HG03135 (cell line): ENCODE measurements around the gene C1orf87.

Source experiments
- ATAC-seq: cut with Tn5 transposase; IDR thresholded peaks from one replicate; pipeline ENCODE4 v1.9.1; 2021; ENCODE audit warnings: mild to moderate bottlenecking, moderate library complexity; ENCODE audit not compliant: unreplicated experiment

C1orf87 gene

GRCh38 chr1:60073605-60074278 is at the start of gene C1orf87:
Gene C1orf87 (minus strand): TSS chr1:60073770. CDS start chr1:60072643, 1,127 bp downstream.
- no peak for ATAC-seq

- no peak for ATAC-seq
Measured at GRCh38 chr1:60118085-60118484, 44.5 kb upstream of the C1orf87 start.

DNA sequence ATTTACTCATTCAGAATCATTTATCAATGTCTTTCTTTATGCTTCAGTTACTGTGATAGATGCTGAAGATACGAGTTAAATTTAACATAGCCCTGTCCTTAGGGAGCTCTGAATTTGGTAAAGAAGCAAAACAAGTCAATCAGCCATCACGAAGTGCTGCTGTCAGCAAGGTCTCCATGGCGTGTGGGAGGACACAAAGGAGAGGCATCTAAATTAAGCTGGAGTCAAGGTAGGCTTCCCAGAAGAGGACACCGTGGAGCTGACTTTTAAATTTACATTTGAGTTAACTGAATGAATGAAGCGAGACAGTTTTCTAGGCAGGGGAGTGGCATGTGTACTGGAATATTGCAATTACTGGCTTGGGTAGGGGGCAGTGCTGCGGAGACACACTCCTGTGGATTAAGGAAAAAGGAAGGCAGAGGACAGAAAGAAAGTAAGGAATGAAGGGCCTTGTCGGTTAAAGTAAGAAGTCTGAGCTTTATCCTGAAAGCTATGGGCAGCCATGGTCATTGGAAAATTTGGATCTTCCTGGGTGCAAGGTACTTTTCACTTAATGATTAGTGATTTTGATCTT is 41.3 kb upstream of the C1orf87 start:
- no peak for ATAC-seq

GRCh38 chr1:60113596-60113995 is 40.0 kb upstream of the C1orf87 start:
- ATAC-seq = no peak

GRCh38 chr1:60113028-60113427 is 39.5 kb upstream of the C1orf87 start:
- ATAC-seq = no peak

GRCh38 chr1:60111716-60112115 is 38.1 kb upstream of the C1orf87 start:
- ATAC-seq = no peak

DNA sequence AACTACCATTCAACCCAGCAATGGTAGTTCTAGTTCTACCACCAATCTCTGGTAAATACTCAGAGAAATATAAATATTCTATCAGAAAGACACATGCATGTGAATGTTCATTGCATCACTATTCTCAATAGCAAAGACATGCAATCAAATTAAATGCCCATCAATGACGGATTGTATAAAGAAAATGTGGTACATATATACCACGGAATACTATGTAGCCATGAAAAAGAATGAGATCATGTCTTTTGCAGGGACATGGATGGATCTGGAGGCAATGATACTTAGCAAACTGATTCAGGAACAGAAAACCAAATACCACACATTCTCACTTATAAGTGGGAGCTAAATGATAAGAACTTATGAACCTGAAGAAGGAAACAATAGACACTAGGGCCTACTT is 37.5 kb upstream of the C1orf87 start:
- no peak for ATAC-seq

GRCh38 chr1:60108196-60108595 is 34.6 kb upstream of the C1orf87 start:
- no peak for ATAC-seq

GRCh38 chr1:60103186-60103585 is 29.6 kb upstream of the C1orf87 start:
- no peak for ATAC-seq

DNA sequence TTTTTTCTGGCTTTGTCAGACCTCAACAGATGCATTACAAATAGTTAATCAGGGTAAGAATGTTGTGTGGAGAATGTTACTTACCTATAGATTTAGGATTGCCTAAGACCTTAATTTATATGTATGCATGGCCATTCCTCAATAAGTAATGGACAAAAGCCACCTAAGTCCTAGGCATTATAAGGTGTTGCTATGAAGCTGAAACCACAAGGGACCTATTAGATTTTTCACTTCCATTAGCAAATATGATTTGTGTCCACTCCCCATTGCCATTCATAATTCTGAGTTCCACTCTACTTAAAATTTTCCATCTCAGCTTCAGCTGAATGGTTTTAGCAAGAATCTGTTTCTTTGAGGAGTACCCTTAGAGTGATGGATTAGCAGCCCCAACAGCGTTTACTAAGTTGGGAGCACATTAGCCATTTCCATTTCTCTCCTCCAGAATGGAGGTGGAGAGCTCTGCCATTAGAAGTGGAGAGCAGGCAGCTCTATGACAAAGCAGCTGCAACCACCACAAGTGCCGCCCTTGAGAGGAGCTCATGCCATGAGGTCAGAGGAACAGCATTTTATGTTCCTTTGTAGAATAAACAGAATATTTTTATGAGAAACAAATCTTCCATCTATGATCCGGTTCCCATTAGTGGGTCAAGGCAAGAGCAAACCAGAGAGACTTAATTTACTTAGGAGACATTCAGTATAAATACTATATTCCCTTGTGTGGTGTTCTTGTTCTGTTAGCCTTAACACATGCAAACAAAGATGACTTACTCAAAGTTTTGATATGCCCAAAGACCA is 28.9 kb upstream of the C1orf87 start:
- ATAC-seq = no peak

DNA sequence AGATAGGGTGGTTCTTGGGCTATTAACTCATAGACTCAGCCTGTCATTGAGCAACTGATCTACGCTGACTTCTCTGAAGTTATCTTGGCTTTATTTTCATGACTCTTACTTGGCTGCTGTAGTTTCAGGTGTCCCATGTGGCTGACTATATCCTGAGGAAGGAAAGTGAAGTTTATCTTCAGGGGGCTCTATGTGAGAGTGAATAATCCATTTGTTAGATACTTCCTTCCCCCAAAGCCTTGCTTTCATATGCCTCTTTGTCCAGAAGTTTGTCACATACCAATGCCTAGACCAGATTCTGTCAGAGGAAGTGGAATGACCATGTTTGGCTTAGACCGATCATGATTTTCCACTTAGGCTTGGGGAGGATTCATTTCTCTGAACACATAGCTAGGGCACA is 27.9 kb upstream of the C1orf87 start:
- ATAC-seq = no peak

DNA sequence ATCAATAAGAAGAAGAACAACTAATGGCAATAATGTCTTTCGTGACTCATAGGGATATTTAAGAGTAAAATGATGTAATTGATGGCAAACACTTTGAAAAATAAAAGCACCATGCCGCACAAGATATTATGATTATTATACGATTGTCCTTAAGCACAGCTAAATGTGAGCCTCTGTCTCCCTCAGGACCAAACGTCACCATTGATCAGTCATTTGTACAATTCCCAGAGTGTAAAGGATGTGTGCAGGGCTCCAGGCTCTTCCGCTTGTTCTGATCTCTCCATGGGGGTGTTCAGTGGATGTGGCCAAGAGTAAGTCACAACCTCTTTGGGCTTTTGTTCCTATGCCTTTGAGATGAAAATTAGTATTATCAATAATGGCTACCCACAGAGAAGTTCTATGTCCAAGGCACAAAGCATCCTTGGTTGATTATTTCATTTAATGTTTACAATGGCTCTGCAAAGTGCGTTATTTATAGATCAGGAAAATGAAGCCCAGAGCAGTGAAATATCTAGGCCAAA is 17.7 kb upstream of the C1orf87 start:
- ATAC-seq = no peak

DNA sequence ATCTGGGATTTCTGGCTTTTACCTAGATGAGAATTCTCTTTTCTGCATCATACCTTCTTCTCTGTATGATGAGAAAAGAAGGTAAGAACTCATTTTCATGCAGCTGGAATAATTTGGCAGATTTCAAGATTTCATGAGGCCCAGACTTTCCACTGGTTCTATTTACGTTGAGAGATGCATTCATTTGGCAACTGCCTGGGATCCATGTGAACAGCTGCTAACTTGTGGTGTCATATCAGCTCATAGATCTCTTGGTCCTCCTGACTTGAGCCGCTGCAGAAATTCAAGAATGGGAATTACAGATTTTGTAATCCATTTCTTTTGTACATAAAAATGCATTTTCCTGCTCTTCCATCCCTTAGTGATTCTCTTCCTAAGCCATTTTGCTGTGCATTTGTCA is 17.1 kb upstream of the C1orf87 start:
- ATAC-seq = no peak

DNA sequence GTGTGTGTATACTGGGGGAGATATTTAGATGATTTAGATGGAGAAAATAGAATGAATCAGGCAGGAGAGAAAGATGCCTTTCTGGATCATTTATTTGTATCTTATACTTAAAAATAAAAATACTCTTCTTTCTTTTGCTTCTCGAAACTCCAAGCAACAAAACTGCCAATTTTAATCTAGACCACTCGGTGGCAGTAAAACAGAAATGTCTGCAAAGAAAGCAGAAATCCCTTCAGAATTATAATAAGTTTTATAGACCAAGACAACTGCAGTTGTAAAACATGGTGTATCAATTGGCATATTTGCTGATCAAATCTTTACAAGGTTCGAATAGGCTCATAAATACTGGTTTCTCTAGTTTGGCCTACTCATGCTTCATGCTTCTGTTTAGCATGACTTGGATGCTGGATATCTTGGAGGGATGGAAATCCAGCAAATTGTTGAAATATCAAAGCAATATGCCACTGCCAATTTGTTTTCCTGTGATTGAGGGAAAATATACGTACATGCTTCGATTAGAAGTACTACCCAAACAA is 15.1 kb upstream of the C1orf87 start:
- ATAC-seq = no peak

DNA sequence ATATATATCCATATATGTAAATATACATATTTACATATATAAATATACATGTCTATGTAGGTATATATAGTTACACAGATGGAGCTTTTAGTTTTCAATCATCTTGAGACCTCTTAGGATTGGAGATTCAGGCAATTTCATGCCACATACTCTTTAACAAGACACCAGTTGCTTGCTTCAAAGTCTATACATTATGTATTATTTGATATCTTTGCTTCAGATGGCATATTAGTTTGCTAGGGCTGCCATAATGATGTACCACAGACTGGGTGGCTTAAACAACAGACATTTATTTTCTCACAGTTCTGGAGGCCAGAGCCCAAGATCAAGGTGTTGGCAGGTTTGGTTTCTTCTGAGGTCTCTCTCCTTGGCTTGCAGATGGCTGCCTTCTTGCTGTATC is 14.1 kb upstream of the C1orf87 start:
- ATAC-seq = no peak

DNA sequence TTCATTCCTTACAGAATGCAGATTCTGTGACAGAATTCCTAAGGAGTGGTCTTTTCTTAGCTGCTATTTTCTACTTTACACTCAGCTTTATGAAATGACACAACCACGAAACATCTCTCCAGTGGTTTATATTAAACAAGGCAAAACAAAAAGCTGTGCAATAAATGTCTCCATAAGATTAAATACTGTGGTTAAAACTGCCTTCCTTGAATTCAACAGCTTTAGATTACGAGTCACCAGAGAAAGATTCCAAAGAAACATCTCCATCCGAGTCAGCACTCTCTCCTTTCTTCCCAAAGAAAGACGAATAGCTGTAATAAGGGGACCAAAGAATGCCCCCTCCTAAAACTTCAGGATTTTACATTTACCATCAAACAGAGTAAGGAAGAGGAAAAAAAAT is 4.6 kb upstream of the C1orf87 start:
- no peak for ATAC-seq

GRCh38 chr1:60071296-60071695 is 2.3 kb downstream of the C1orf87 start:
- ATAC-seq = no peak

- ATAC-seq = no peak
Measured at GRCh38 chr1:60069691-60070090, 3.9 kb downstream of the C1orf87 start.

DNA sequence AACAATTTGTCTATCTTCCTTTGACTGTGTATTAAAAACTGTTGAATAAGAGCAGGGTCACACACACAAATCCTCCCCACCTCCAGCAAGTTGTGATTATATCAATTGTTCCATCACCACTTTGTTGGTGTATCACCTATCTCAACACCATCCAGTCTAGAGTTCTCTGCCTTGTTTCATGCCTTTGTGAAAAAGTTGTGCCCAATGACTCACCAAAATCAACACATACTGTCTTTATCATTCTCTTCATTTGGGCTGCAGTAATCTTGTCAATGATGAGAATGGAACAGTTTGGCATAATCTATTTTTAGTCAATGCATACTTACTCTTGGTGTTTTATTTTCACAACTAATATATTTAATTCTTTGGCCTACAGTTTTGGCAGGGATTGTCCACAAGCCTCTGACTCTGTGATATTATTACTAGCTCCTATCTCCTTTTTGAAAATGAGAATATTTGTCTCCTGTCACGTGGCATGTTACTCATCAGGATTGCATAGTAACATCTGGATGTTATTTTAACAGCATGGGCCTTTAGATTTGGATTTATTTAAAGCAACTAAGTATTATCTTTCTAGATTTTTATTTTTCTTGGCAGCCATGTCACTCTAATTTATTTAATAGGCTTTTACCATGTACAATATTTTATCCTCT is 5.1 kb downstream of the C1orf87 start:
- no peak for ATAC-seq

DNA sequence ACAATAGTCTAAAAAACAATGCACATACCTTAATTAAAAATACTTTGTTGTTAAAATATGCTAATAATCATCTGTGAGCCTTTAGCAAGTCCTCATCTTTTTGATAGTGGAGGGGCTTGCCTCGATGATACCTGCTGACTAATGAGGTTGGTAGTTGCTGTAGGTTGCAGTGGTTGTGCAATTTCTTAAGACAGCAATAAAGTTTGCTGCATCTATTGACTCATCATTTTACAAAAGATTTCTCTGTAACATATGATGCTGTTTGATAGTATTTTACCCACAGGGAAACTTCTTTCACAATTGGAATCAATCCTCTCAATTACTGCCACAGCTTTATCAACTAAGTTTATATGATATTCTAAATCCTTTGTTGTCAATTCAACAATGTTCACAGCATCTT is 7.6 kb downstream of the C1orf87 start:
- ATAC-seq = no peak

DNA sequence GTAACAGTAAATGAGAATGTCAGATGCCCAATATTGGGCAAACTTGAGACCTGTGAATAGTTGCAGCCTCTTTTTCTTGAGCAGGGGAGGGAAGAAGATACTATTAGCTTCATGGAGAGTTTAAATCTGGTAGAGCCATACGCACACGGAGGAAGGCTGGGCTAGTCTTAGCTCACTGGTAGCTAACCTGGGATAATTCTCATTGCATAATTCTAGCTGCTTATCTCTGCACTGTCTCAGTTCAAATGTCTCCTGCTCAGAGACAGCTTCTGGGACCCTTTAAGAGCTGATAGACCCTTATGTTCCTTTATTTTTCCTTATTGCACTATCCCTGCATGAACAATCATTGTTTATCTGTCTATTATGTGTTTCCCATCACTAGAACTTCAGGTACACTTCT is 8.4 kb downstream of the C1orf87 start:
- ATAC-seq = no peak
